Stimulated activated naive B cell treated with anti-CD40 and anti-IgM and Interleukin-4, amounts not matched to agents 10 μg/mL and 1 μg/mL and 100 μg/mL, for 72 hours (primary cell): Measurements from ENCODE around the gene DPM2.

ENCODE experiments used
- ATAC-seq, 2 donors: fragments of 150-1000 bp; cut with Tn5 transposase; replicated peaks; 2 replicates each; pipeline ENCODE4 v1.10.0; 2021; ENCODE audit warnings: moderate library complexity in 1 of 2
- DNase-seq: peaks from one replicate; pipeline ENCODE4 v3.0.0; 2021
- H3K27ac Mint-ChIP-seq: one replicate; pipeline ENCODE4 v1.8.0; 2022; ENCODE audit warnings: mild to moderate bottlenecking, mixed read lengths
- H3K27me3 Mint-ChIP-seq, 2 donors: one replicate each; pipeline ENCODE4 v1.8.0; 2022; ENCODE audit warnings: mixed read lengths in 2 of 2
- H3K36me3 Mint-ChIP-seq, 2 donors: one replicate each; pipeline ENCODE4 v1.8.0; 2022; ENCODE audit warnings: mixed read lengths in 2 of 2, mild to moderate bottlenecking in 1 of 2
- H3K4me1 Mint-ChIP-seq, 2 donors: one replicate each; pipeline ENCODE4 v1.8.0; 2022; ENCODE audit warnings: mixed read lengths in 2 of 2, mild to moderate bottlenecking in 1 of 2
- H3K4me3 Mint-ChIP-seq, 2 donors: one replicate each; pipeline ENCODE4 v1.8.0; 2022; ENCODE audit warnings: mild to moderate bottlenecking in 2 of 2, mixed read lengths in 2 of 2, moderate library complexity in 1 of 2
- H3K9me3 Mint-ChIP-seq, 2 donors: one replicate each; pipeline ENCODE4 v1.8.0; 2022; ENCODE audit warnings: mixed read lengths in 2 of 2, mild to moderate bottlenecking in 1 of 2

The DPM2 gene

DNA sequence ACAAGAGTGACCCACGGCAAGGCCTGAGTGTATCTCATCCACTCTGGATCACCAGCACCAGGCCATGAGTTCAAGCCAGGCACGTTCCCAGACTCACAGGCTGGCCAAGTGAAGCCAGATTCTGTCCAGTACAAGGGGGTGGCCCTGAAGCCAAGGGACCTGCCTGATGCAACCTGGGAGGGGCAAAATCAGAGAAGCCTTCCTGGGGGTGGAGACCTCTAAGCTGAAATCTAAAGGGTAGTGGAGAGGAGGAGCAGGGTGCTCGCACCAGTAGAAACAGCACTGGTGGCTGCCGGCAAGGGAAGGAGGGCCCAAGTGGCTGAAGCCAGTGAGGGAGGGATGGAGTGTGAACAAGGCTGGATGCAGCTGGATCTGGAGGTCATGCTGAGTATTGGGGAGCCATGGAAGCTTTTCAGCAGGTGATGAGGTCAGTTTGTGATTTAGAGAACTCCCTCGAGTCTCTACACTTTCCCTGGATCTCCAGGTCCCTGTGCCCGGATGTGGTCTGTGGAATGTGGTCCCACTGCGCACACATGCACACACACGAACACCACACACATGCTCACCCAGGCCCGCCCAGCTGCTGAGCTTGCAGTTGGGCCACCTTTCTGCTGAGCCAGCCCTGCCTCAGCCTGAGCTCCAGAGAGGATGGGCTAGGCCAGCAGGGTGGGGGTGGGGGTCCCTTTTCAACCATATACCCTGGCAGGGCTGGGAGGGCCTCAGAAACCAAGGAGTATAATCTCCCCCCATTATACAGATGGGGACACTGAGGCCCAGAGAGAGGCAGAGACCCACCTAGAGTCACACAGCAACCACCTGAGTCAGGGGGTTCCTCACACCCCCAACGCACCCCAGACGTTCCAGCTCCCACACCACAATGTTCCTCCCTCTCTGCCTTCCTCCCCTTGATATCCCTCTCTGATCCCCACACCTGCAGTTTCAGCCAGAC lies 8.7 kb downstream of the DPM2 start:
- ATAC-seq (no peak), DNase-seq (no peak)
- Mint-ChIP-seq H3K27ac (peak overlapping the region; percentile 77), H3K4me3 (peak overlapping the region in 1 of 2 donors; percentile 14), H3K4me1 (peaks cover 19 to 35% of the 10 kb centered on the region in 2 donors), H3K27me3 (peaks cover 17 to 26% of the 10 kb centered on the region in 2 donors), H3K9me3 (no peaks in the 10 kb centered on the region), H3K36me3 (peaks cover 10 to 14% of the 10 kb centered on the region in 2 donors)

- Mint-ChIP-seq H3K27me3 (peaks cover 17 to 26% of the 10 kb centered on the region in 2 donors), H3K9me3 (no peaks in the 10 kb centered on the region), H3K4me1 (peaks cover 18 to 35% of the 10 kb centered on the region in 2 donors), H3K36me3 (peaks cover 8 to 9% of the 10 kb centered on the region in 2 donors), H3K4me3 (peak overlapping the region; percentile 50 to 80), H3K27ac (peak overlapping the region; percentile 9)
- ATAC-seq (no peak), DNase-seq (no peak)
Measured at GRCh38 chr9:127927988-127928675, 9.5 kb downstream of the DPM2 start.

DNA sequence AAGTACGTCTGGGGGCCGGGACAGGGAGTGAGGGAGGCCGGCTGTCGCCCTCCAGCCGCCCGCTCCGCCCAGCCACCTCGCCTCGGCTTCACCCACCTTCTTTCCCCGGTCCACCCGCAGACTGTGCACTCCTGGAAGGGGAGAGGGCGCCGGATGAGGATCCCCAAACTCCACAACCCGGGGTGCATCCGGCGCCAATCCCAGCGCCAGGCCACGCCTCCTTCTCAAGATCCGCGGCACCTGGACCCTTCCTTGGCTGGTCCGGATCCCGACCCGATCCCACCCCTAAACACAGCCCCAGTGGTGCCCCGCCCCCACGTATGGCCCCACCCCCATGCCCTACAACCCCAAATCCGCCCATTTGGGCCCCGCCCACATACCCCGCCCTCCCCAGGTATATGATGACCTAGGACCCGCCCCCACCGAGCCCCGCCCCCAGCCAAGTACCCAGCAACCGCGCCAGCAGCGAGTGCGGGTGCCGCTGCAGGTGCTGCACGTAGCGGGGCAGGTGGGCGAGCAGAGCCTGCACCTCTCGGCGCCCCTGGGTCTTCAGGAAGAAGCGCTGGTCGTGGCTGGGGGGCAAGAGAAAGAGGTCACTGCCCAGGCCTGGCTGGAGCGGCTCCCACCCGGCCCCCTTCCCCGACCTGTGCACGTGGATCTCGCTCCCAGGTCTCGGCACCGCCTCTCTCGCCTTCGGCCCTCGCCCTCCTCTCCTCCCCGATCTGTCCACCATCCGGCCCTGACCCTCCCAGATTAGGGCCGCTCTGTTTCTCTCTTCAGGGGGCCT lies 10.3 kb downstream of the DPM2 start:
- peaks cover 14 to 35% of the 10 kb centered on the region in 2 donors for H3K4me1 Mint-ChIP-seq
- H3K27me3 Mint-ChIP-seq = peaks cover 17 to 26% of the 10 kb centered on the region in 2 donors
- peaks cover 3 to 4% of the 10 kb centered on the region in 2 donors for H3K36me3 Mint-ChIP-seq
- no peaks in the 10 kb centered on the region for H3K9me3 Mint-ChIP-seq
- ATAC-seq (peak; percentile 24 to 31), DNase-seq (no peak)
- peak overlapping the region; percentile 20 for H3K27ac Mint-ChIP-seq
- peak overlapping the region; percentile 77 to 80 for H3K4me3 Mint-ChIP-seq

DNA sequence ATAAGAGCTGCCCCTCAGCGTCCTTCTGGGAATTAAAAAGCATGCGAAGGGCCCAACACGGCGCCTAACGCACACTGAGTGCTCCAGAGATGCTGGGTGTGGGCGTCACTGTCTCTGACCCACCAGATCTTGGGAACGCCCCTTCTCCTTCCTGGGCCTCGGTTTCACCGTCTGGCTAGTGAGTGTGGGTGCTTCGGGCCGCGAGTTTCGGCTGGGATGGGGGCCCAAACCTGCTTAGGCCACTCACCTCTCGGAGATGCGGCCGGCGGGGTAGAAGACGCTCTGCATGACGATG lies 10.8 kb downstream of the DPM2 start:
- H3K27ac Mint-ChIP-seq = no peak overlapping the region
- DNase-seq = no peak
- H3K9me3 Mint-ChIP-seq = no peaks in the 10 kb centered on the region
- peak overlapping the region; percentile 77 to 80 for H3K4me3 Mint-ChIP-seq
- peak; percentile 1 for ATAC-seq
- peaks cover 17 to 26% of the 10 kb centered on the region in 2 donors for H3K27me3 Mint-ChIP-seq
- H3K4me1 Mint-ChIP-seq = peaks cover 14 to 38% of the 10 kb centered on the region in 2 donors
- H3K36me3 Mint-ChIP-seq = peaks cover 3 to 4% of the 10 kb centered on the region in 2 donors

DNA sequence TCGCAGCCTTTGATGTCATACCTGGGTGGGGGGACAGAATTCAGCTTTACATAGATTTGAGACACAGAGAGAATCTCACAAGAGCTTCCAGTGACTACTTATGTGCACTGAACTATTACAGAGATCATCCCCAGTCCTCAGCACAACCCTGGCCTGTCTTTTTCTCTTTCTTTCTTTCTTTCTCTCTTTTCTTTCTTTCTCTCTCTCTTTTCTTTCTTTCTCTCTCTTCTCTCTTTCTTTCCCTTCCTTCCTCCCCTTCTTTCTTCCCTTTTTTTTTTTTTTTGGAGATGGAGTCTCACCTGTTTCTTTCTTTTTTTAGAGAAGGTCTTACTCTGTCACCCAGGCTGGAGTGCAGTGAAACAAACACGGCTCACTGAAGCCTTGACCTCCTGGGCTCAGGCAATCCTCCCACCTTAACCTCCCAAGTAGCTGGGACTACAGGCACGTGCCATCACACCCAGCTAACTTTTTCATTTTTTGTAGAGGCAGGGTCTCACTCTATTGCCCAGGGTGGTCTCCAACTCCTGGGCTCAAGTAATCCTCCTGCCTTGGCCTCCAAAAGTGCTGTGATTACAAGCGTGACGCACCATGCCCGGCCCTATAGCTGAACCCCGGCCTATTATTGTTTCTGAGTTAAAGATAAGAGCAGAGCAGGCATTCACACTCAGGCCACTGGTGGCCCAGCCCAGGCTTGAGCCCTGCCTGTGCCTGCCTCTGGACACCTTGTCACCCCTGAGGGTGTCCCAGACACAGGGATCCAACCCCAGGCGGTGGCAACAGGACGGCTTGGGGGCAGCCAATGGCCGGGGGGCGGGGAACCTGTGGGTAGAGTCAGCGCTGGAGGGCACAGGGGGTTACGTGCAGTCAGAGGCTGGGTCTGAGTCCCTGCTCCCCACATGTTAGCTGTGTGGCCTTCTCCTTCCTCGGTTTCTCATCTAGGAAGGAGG lies 11.4 kb downstream of the DPM2 start:
- ATAC-seq = no peak
- peaks cover 17 to 26% of the 10 kb centered on the region in 2 donors for H3K27me3 Mint-ChIP-seq

DNA sequence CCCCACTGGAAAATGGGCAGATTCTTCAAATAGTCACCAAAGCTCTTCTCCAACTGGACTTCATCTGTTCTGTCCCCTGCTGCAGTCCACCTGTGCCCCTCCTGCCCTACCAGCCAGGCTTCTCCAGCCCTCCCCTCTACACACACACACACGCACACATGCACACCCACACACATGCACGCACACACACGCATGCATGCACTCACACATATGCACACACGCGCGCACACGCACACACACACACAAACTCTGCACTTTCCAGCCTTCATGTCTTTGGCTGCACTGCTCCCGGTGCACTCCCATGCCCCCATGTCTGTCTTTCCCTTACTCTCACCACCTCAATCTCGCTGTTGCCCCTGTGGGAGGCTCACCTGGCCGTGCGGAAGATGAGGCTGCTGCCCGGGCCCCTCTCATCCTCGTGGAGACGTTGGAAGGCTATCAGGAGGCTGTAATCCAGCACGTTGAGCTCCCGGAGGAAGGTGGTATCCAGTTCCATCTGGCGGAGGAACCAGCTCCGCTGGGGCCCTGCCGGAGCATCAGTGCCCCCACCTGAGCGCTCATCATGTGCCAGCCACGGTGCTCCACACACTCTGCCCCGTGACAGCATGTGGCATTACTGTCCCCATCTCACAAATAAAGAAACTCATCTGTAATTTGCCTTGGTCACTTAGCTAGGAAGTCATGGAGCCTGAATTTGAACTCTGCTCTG lies 12.8 kb downstream of the DPM2 start:
- H3K27ac Mint-ChIP-seq = no peak overlapping the region
- ATAC-seq (no peak), DNase-seq (no peak)
- H3K27me3 Mint-ChIP-seq = peaks cover 17 to 26% of the 10 kb centered on the region in 2 donors
- no peak overlapping the region for H3K4me3 Mint-ChIP-seq
- no peaks in the 10 kb centered on the region for H3K9me3 Mint-ChIP-seq
- peaks cover 9 to 35% of the 10 kb centered on the region in 2 donors for H3K4me1 Mint-ChIP-seq
- H3K36me3 Mint-ChIP-seq = peaks cover 0 to 9% of the 10 kb centered on the region in 2 donors

More for the DNA sequence above, 11.4 kb downstream of the DPM2 start:
- peak overlapping the region; percentile 44 to 80 for H3K4me3 Mint-ChIP-seq
- H3K27ac Mint-ChIP-seq = no peak overlapping the region
- no peaks in the 10 kb centered on the region for H3K9me3 Mint-ChIP-seq
- H3K4me1 Mint-ChIP-seq = peaks cover 9 to 38% of the 10 kb centered on the region in 2 donors
- no peak for DNase-seq
- H3K36me3 Mint-ChIP-seq = peaks cover 0 to 4% of the 10 kb centered on the region in 2 donors

- Mint-ChIP-seq H3K4me3 (no peak overlapping the region), H3K27ac (peak overlapping the region; percentile 89), H3K36me3 (peaks cover 0 to 9% of the 10 kb centered on the region in 2 donors), H3K27me3 (peaks cover 16 to 24% of the 10 kb centered on the region in 2 donors), H3K4me1 (peaks cover 13 to 38% of the 10 kb centered on the region in 2 donors), H3K9me3 (no peaks in the 10 kb centered on the region)
- DNase-seq = no peak
- ATAC-seq = no peak
Measured at GRCh38 chr9:127923771-127924170, 13.9 kb downstream of the DPM2 start.

DNA sequence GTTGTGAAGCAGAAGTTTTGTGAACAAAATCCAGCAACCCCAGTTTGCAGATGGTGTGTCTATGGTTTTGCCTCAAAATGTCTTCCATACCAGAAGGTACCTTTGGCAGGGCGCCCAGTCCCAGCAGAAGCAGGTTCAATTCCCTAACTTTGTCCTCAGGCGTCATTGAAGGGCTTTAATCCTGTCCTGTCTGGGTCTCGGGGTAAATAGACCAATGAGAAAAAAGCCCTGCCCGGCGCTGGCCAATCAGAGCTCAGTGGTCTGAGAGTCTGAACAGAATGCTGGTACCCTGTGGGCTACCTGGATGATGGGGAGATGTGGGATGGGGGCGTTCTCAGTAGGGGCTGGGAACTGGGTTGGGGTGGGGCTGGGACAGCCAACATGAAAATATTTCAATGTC lies 14.6 kb downstream of the DPM2 start:
- Mint-ChIP-seq H3K4me1 (peaks cover 21 to 45% of the 10 kb centered on the region in 2 donors), H3K27ac (no peak overlapping the region), H3K36me3 (peaks cover 0 to 9% of the 10 kb centered on the region in 2 donors), H3K27me3 (peaks cover 11 to 16% of the 10 kb centered on the region in 2 donors), H3K9me3 (no peaks in the 10 kb centered on the region), H3K4me3 (no peak overlapping the region)
- DNase-seq (no peak), ATAC-seq (no peak)

DNA sequence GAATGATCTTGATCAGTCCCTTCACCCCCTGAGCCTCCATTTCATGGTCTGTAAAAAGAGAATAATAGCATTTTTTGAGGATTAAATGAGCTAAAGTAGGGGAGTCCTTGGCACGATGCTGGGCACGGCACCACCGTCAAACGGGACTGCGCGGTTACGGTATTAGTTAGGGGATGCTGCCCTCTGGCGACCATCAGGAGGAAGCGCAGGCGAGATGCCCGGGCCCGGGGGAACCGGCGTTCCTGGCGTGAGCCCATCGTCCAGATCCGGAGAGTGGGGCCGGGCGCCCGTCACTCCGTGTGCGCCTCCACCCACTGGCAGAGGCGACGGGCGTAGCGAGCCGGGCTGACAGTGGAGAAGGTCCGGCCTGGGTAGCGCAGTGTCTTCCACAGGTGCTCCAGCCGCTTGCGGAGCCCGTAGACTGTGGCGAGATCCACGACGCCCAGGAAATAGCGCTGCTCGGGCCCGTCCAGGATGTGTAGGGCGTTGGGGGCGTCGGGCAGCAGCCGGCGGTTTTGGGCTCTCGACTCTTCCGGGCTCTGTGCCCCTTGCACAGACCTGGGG lies 16.0 kb downstream of the DPM2 start:
- no peaks in the 10 kb centered on the region for H3K9me3 Mint-ChIP-seq
- H3K27me3 Mint-ChIP-seq = peaks cover 8 to 11% of the 10 kb centered on the region in 2 donors
- peak overlapping the region; percentile 67 for H3K27ac Mint-ChIP-seq
- peaks cover 28 to 53% of the 10 kb centered on the region in 2 donors for H3K4me1 Mint-ChIP-seq
- peaks cover 0 to 9% of the 10 kb centered on the region in 2 donors for H3K36me3 Mint-ChIP-seq
- DNase-seq = peak; percentile 62
- H3K4me3 Mint-ChIP-seq = peak overlapping the region; percentile 69 to 81
- ATAC-seq = peak; percentile 17 to 27

DNA sequence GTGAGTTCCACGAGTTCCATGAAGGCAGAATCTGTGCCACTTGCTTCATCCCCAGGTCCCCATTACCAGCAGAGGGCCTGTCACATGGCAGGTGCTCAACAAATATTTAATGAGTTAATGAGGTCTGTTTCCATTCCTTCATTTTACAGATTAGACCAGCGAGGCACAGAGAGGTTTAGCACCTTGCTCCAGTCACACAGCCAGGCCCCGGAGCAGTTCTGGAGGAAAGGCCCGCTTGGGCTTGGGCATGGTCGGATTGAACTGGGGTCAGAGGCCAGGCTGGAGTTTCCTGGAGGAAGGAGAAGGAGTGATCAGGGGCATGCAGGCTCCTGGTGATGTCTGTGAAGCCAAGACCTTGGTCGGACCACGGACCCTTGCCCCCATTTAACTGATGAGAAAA lies 16.9 kb downstream of the DPM2 start:
- Mint-ChIP-seq H3K4me3 (peak overlapping the region in 1 of 2 donors; percentile 14), H3K36me3 (peaks cover 3 to 9% of the 10 kb centered on the region in 2 donors), H3K4me1 (peaks cover 28 to 50% of the 10 kb centered on the region in 2 donors), H3K27ac (peak overlapping the region; percentile 51), H3K9me3 (no peaks in the 10 kb centered on the region), H3K27me3 (peaks cover 6 to 8% of the 10 kb centered on the region in 2 donors)
- DNase-seq = no peak
- no peak for ATAC-seq

DNA sequence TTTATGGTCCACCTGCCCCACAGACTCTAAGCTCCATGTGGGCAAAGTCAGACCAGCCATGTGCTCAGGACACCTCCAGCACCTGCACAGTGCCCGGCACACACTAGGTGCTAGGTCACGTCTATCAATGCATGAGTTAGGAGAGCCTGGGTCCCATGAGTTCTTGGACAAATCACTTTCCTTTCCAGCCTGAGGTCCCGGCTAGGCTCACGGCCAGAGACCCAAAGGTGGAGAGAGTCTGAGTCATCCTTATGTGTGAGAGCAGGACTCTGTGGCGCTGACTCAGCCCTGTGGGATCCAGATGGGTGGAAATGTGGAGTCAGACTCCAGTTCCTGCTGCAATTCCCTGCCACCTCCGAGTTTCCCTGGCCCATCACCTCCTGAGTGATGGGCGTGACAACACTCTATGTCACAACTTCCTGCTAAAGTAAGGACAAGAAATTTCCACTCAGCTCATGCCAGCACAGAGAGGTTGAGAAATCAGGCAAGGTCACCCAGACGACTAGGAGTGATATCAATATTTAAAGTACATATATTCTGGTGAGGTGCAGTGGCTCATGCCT lies 18.3 kb downstream of the DPM2 start:
- no peak for DNase-seq
- peaks cover 11 to 14% of the 10 kb centered on the region in 2 donors for H3K36me3 Mint-ChIP-seq
- H3K4me3 Mint-ChIP-seq = peak overlapping the region; percentile 4 to 26

More for the DNA sequence above, 18.3 kb downstream of the DPM2 start:
- Mint-ChIP-seq H3K27ac (peak overlapping the region; percentile 94), H3K27me3 (no peaks in the 10 kb centered on the region), H3K9me3 (no peaks in the 10 kb centered on the region), H3K4me1 (peaks cover 39 to 65% of the 10 kb centered on the region in 2 donors)
- no peak for ATAC-seq
